ENCODE measurements around the gene TMEM212.

TMEM212 gene

GRCh38 chr3:171807806-171808205 lies 35.3 kb upstream of the TMEM212 start:
- no peak for DNase-seq (ENCODE audit: low read depth)
- no peak for TF ChIP-seq CTCF (conservative IDR thresholded peaks at IDR 0.05; ENCODE audit: control insufficient read depth, insufficient read depth, low read depth, low read length)
- H3K4me3 ChIP-seq (ENCODE audit: control insufficient read depth, low read depth, low read length): no peak overlapping the region

GRCh38 chr3:171809611-171809860 lies 33.6 kb upstream of the TMEM212 start:
- DNase-seq (ENCODE audit: low read depth): peak; percentile 85
- no peak for TF ChIP-seq CTCF (conservative IDR thresholded peaks at IDR 0.05; ENCODE audit: control insufficient read depth, insufficient read depth, low read depth, low read length)
- H3K4me3 ChIP-seq (ENCODE audit: control insufficient read depth, low read depth, low read length): peak overlapping the region; percentile 62

- TF ChIP-seq CTCF (conservative IDR thresholded peaks at IDR 0.05; ENCODE audit: control insufficient read depth, insufficient read depth, low read depth, low read length): no peak
- DNase-seq (ENCODE audit: low read depth): peak; percentile 94
- H3K4me3 ChIP-seq (ENCODE audit: control insufficient read depth, low read depth, low read length): peak within 1 kb of the TSS; percentile 62
Measured at GRCh38 chr3:171809861-171810628, 33.1 kb upstream of the TMEM212 start, which contains the start of gene PLD1. Gene PLD1, minus strand, starts transcription at chr3:171810483. Its CDS starts 72,432 bp downstream, at chr3:171738051.

- no peak for DNase-seq (ENCODE audit: low read depth)
- H3K4me3 ChIP-seq (ENCODE audit: control insufficient read depth, low read depth, low read length): peak overlapping the region; percentile 62
- no peak for TF ChIP-seq CTCF (conservative IDR thresholded peaks at IDR 0.05; ENCODE audit: control insufficient read depth, insufficient read depth, low read depth, low read length)
Measured at GRCh38 chr3:171810629-171811294, 32.4 kb upstream of the TMEM212 start.

GRCh38 chr3:171811295-171811912 lies 31.7 kb upstream of the TMEM212 start:
- no peak for TF ChIP-seq CTCF (conservative IDR thresholded peaks at IDR 0.05; ENCODE audit: control insufficient read depth, insufficient read depth, low read depth, low read length)
- no peak overlapping the region for H3K4me3 ChIP-seq (ENCODE audit: control insufficient read depth, low read depth, low read length)
- peak; percentile 100 for DNase-seq (ENCODE audit: low read depth)

GRCh38 chr3:171811913-171812335 lies 31.2 kb upstream of the TMEM212 start:
- peak; percentile 82 for DNase-seq (ENCODE audit: low read depth)
- TF ChIP-seq CTCF (conservative IDR thresholded peaks at IDR 0.05; ENCODE audit: control insufficient read depth, insufficient read depth, low read depth, low read length): no peak
- H3K4me3 ChIP-seq (ENCODE audit: control insufficient read depth, low read depth, low read length): no peak overlapping the region
